Stimulated activated CD4-positive, alpha-beta T cell treated with anti-CD3 and anti-CD28 coated beads, Interleukin-12 subunit alpha, Interleukin-12 subunit beta, amount 100 ng/mL, for 4 hours (primary cell): ENCODE results near the gene NECAB2.

Experiments
- DNase-seq: peaks from one replicate; pipeline ENCODE4 v3.0.0-alpha.2; 2020

NECAB2 gene

GRCh38 chr16:84047626-84048025 is 79.6 kb downstream of the NECAB2 start:
- no peak for DNase-seq

- no peak for DNase-seq
These were observed 80.2 kb downstream of the NECAB2 start for GRCh38 chr16:84048270-84048669.

GRCh38 chr16:84048871-84049270 is 80.8 kb downstream of the NECAB2 start:
- no peak for DNase-seq

DNA sequence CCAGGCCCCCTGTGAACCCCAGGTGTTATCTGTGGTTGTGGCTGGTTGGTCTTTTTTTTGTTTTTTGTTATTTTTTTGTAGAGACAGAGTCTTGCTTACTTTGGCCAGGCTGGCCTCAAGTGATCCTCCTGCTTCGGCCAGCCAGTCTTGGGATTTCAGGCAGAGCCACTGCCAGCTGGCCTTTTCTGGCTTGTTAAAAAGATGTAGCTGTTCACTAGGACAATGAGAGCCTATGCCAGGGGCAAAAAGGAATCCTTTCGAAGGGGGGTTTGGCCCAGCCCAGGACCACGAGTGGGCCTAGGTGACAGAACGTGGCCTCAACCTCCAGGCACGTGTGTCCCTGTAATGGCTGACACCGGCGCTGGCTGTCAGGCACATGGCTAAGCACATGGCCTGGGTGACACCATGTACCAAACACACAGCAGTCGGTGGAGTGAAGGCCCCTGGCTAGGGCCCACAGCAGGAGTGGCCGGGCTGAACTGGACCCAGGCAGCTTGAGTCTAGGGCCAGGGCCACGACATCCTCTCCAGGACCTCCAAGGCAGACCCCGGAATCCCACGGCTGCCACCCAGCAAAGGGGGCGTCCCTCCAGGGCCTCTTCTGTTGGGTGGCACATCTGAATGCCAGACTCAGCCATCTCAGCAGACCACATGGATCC is 81.5 kb downstream of the NECAB2 start:
- no peak for DNase-seq

DNA sequence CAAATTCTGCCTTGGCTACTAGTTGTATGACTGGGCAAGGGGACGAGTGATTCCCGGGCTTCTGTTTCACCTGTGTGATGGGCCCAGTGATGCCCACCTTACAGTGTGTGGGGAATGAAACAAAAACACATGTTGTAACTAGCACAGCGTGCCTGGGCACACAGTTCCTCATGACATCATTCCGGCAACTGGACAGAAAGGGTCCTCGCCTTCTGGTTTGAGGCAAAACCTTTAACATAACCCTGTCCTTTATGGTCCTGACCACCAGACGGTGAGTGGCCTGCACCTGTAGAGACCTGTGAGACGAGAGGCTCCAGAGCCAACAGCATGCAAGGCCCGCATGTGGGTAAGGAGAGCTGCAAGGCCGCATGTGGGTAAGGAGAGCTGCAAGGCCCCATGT is 82.3 kb downstream of the NECAB2 start:
- no peak for DNase-seq

DNA sequence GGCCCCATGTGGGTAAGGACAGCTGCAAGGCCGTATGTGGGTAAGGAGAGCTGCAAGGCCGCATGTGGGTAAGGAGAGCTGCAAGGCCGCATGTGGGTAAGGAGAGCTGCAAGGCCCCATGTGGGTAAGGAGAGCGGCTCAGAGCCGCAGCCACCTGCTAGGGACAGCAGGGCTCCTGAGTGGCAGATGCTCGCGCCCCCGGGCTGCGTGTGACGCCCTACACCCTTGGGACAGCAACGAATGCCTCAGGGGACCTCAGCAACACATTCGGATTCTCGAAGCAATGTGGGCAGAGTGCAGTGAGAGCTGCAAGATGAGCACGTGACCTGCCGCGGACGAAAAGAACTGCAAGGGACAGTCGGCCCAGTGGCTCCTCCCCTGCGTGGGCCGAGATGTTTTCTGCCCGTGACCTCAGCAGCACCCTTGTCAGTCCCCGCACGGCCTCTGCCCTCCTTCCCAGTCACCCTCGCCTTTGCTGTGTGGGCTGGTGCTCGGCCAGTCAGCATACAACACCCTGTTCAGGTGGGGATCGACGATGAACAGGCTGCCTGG is 84.1 kb downstream of the NECAB2 start:
- no peak for DNase-seq
